HL-60/S4 (cell line): ENCODE measurements around the gene TLN1.

ENCODE experiments used
- in situ Hi-C: fragments of 300-500 bp; cut with MboI; formaldehyde crosslinking; loops from 2 replicates; pipeline ENCODE4 v1.14.3; 2022; ENCODE audit warnings: low sequenced_read_pairs

TLN1 gene

GRCh38 chr9:35754264-35754663, 22.3 kb upstream of the TLN1 start, which contains the start of gene MSMP:
MSMP (minus strand) TSS chr9:35754276; CDS start chr9:35754129, 147 bp downstream.
- in situ Hi-C loops = no loop called here

GRCh38 chr9:35753466-35753865, 21.5 kb upstream of the TLN1 start:
- in situ Hi-C loops = no loop called here

GRCh38 chr9:35750256-35750531, 18.2 kb upstream of the TLN1 start:
- in situ Hi-C loops = no loop called here

GRCh38 chr9:35749515-35750255, 17.7 kb upstream of the TLN1 start:
- in situ Hi-C loops = no loop called here

- in situ Hi-C loops = no loop called here
Measured at GRCh38 chr9:35748858-35749514, 17.0 kb upstream of the TLN1 start, which contains the start of the genes GBA2 and RGP1. GBA2 (minus strand) TSS chr9:35749228; CDS start chr9:35748704, 524 bp downstream. RGP1 (plus strand) TSS chr9:35749287; CDS start chr9:35749756, 469 bp downstream.

- in situ Hi-C loops = no loop called here
Measured at GRCh38 chr9:35748242-35748857, 16.4 kb upstream of the TLN1 start.

- in situ Hi-C loops = no loop called here
Measured at GRCh38 chr9:35746583-35746982, 14.6 kb upstream of the TLN1 start.

- in situ Hi-C loops = no loop called here
Measured at GRCh38 chr9:35745569-35745968, 13.6 kb upstream of the TLN1 start.

GRCh38 chr9:35743880-35744518, 12.0 kb upstream of the TLN1 start:
- in situ Hi-C loops = no loop called here

GRCh38 chr9:35743452-35743851, 11.5 kb upstream of the TLN1 start:
- in situ Hi-C loops = no loop called here

- in situ Hi-C loops = no loop called here
Measured at GRCh38 chr9:35741740-35742139, 9.7 kb upstream of the TLN1 start.

- in situ Hi-C loops = no loop called here
Measured at GRCh38 chr9:35740243-35740642, 8.2 kb upstream of the TLN1 start.

- in situ Hi-C loops = no loop called here
Measured at GRCh38 chr9:35738924-35739323, 6.9 kb upstream of the TLN1 start.

- in situ Hi-C loops = no loop called here
Measured at GRCh38 chr9:35738186-35738585, 6.2 kb upstream of the TLN1 start.

GRCh38 chr9:35737143-35737542, 5.1 kb upstream of the TLN1 start:
- in situ Hi-C loops = no loop called here

- in situ Hi-C loops = no loop called here
Measured at GRCh38 chr9:35736201-35736633, 4.2 kb upstream of the TLN1 start.

- in situ Hi-C loops = no loop called here
Measured at GRCh38 chr9:35734096-35734495, 2.1 kb upstream of the TLN1 start.

- in situ Hi-C loops = no loop called here
Measured at GRCh38 chr9:35732800-35733541, 976 bp upstream of the TLN1 start.

- in situ Hi-C loops = no loop called here
Measured at GRCh38 chr9:35731415-35732184, 395 bp downstream of the TLN1 start.

GRCh38 chr9:35730486-35730854, 1.5 kb downstream of the TLN1 start:
- in situ Hi-C loops = no loop called here
